MCF 10A (cell line): ENCODE measurements around the gene ZNF544. TPM values are rescaled to one million over a fixed set of nuclear protein-coding genes. Genes with fewer than 3 reads are reported as not detected.

Experiments
- BruUV-seq: library from RNA; stranded (reverse); fragments of 400-500 nt; replicated peaks from 2 replicates; lab custom pipeline; 2021; lab: Mats Ljungman, UMichigan
- CTCF ChIA-PET: fragments of 300-600 bp; sonication (Branson Sonifier 250); formaldehyde crosslinking; extraction: SDS; loops from one replicate; lab custom pipeline; 2021; ENCODE audit warnings: antibody characterized with exemption, inconsistent platforms; lab: Yijun Ruan, JAX
- POLR2A ChIA-PET: fragments of 300-600, 350-650 bp; sonication (Branson Sonifier 250); formaldehyde crosslinking; extraction: SDS; loops from one replicate; lab custom pipeline; 2020; ENCODE audit warnings: antibody characterized with exemption, inconsistent platforms; lab: Yijun Ruan, JAX
- DNase-seq: peaks from one replicate; pipeline ENCODE4 v3.0.0-alpha.2; 2018; ENCODE audit not compliant: unreplicated experiment
- H3K27ac Mint-ChIP-seq: one replicate; pipeline ENCODE4 v1.8.0; 2022; ENCODE audit warnings: mild to moderate bottlenecking, low read depth, mixed read lengths; ENCODE audit not compliant: unreplicated experiment
- H3K27me3 Mint-ChIP-seq: one replicate; pipeline ENCODE4 v1.8.0; 2022; ENCODE audit warnings: mixed read lengths; ENCODE audit not compliant: insufficient read depth, unreplicated experiment
- H3K36me3 Mint-ChIP-seq: one replicate; pipeline ENCODE4 v1.8.0; 2022; ENCODE audit warnings: mild to moderate bottlenecking, moderate library complexity, mixed read lengths; ENCODE audit not compliant: insufficient read depth, unreplicated experiment
- H3K4me1 Mint-ChIP-seq: one replicate; pipeline ENCODE4 v1.8.0; 2022; ENCODE audit warnings: mixed read lengths; ENCODE audit not compliant: insufficient read depth, unreplicated experiment
- H3K4me3 Mint-ChIP-seq: one replicate; pipeline ENCODE4 v1.8.0; 2022; ENCODE audit warnings: mild to moderate bottlenecking, moderate library complexity, mixed read lengths; ENCODE audit not compliant: unreplicated experiment
- H3K9me3 Mint-ChIP-seq: one replicate; pipeline ENCODE4 v1.8.0; 2022; ENCODE audit warnings: mixed read lengths; ENCODE audit not compliant: unreplicated experiment
- CTCF ChIP-seq: fragments of 200-600 bp; IDR thresholded peaks from one replicate; pipeline ENCODE4 v1.8.0; 2022; ENCODE audit warnings: antibody characterized with exemption, mild to moderate bottlenecking; ENCODE audit not compliant: unreplicated experiment
- intact Hi-C: fragments of 100-400 bp; cut with micrococcal nuclease; formaldehyde crosslinking; loops from 2 replicates; pipeline ENCODE4 v1.14.1; 2022
- total RNA-seq: library from RNA; stranded (reverse); gene quantifications from 2 replicates; pipeline ENCODE4 v1.2.3, GENCODE V29; 2022

ZNF544 gene
- total RNA-seq, 1 experiment from 2014 or later, result 42.3 TPM

DNA sequence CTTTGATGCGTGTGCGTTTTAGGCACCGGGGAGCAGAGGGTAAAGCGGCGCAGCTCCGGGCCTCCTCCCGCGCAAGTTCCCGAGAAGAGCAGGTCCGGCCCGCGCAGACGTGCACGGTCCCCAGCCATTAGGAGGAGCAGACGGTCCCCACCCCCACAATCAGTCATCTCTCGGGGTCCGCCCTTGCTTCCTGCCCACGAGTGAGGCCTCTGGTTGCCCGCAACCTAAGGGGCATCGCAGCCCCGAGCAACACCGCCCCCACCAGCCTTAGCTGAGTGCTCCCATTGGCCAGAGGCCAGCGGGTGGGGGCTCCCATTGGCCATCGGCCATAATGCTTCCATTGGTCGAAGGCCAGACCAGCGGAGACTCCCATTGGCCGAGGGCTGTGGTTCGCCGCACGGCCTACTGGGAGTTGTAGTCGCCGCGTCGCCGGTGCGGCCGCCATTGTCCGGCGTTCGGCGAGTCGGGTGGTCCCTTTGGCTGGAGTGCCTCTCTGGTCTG lies 49.9 kb downstream of the ZNF544 start, which contains the start of gene ZNF8:
Gene ZNF8 (plus strand): TSS at position 415 of the 501 bp plus-strand sequence. CDS start 127 bp downstream, outside the sequence.
- DNase-seq, result peak; percentile 99
- Mint-ChIP-seq H3K9me3 (peaks cover 18% of the 10 kb centered on the region), H3K27me3 (no peaks in the 10 kb centered on the region), H3K27ac (peak within 1 kb of the TSS; percentile 97), H3K4me1 (peaks cover 18% of the 10 kb centered on the region), H3K4me3 (peak within 1 kb of the TSS; percentile 89), H3K36me3 (peaks cover 33% of the 10 kb centered on the region)
- intact Hi-C loops, result no loop called here
- ChIA-PET POLR2A (interaction anchor here (0.5 to 3.3 kb wide), 21 partner anchors 9 to 1056 kb away, joined by 3 to 17 read pairs (median 3); partner anchors contain the start of genes ERVK3-1, ZNF544, ZNF805 and ZSCAN22), CTCF (interaction anchor here (0.6 to 0.7 kb wide), 3 partner anchors 49 to 1683 kb away, joined by 3 to 4 read pairs (median 3); partner anchors contain the start of gene ZNF71)
- no TSS peak for BruUV-seq
- TF ChIP-seq CTCF, result no peak

- TF ChIP-seq CTCF, result no peak
- peaks cover 18% of the 10 kb centered on the region for H3K9me3 Mint-ChIP-seq
- ChIA-PET CTCF (interaction anchor here (0.6 to 0.9 kb wide), 3 partner anchors 21 to 861 kb away, joined by 3 read pairs; no protein-coding TSS in a partner anchor), POLR2A (interaction anchor here (0.5 to 3.3 kb wide), 18 partner anchors 9 to 1039 kb away, joined by 3 to 17 read pairs (median 4); partner anchors contain the start of genes ERVK3-1, ZNF497, ZNF544 and ZNF551)
- TSS peak; percentile 46 for BruUV-seq
- H3K36me3 Mint-ChIP-seq, result peaks cover 31% of the 10 kb centered on the region
- peak; percentile 58 for DNase-seq
- H3K4me3 Mint-ChIP-seq, result peak overlapping the region; percentile 89
- H3K27me3 Mint-ChIP-seq, result no peaks in the 10 kb centered on the region
- peaks cover 18% of the 10 kb centered on the region for H3K4me1 Mint-ChIP-seq
- intact Hi-C loops, result no loop called here
- peak overlapping the region; percentile 97 for H3K27ac Mint-ChIP-seq
These were observed 50.6 kb downstream of the ZNF544 start for GRCh38 chr19:58279042-58279924.

DNA sequence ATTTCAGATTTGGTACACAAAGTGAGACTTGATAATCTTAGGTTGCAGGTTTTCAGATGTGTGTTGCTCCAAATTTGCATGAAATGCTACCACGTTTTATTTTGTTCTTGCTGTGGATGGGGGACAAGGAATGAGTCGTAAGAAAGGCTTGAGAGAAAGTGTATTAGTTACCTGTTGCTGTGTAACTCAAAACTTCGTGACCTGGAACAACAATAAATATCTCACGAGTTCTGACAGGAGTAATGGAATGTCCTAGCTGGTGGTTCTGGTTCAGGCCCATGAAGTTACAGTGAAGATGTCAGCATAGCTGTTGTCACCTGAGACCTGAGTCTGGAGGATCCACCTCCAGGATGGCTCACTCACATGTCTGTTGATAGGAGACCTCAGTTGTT lies 51.2 kb downstream of the ZNF544 start:
- BruUV-seq, result no TSS peak
- ChIA-PET CTCF (interaction anchor here (0.9 kb wide), 2 partner anchors 20 to 51 kb away, joined by 3 read pairs; partner anchors contain the start of gene ZNF544), POLR2A (interaction anchor here (0.6 to 3.3 kb wide), 8 partner anchors 21 to 598 kb away, joined by 3 to 12 read pairs (median 4); partner anchors contain the start of genes ERVK3-1, ZNF497, ZNF544 and ZNF551)
- TF ChIP-seq CTCF, result no peak
- Mint-ChIP-seq H3K36me3 (peaks cover 30% of the 10 kb centered on the region), H3K4me1 (peaks cover 18% of the 10 kb centered on the region), H3K27ac (peak overlapping the region; percentile 97), H3K9me3 (peaks cover 13% of the 10 kb centered on the region), H3K27me3 (no peaks in the 10 kb centered on the region), H3K4me3 (peak overlapping the region; percentile 89)
- no peak for DNase-seq
- intact Hi-C loops, result no loop called here

DNA sequence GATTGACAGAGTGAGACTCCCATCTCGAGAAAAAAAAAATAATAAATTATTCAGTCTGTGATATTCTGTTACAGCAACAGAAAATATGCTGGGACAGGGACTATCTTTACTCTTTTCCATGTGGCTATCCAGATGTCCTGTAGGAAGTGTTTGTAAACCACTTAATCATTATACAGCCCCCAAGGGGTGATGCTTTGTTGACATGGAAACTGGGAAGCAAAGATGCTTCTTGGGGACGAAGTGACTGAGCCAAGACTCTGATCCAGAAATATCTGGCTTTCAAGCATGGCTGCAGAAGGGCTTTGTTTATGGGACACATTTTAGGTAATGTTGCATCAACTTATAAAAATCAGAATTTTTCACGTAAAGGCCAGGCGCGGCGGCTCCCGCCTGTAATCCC lies 55.5 kb downstream of the ZNF544 start:
- CTCF ChIA-PET, result no interaction called here
- H3K4me1 Mint-ChIP-seq, result peaks cover 18% of the 10 kb centered on the region
- H3K4me3 Mint-ChIP-seq, result no peak overlapping the region
- H3K9me3 Mint-ChIP-seq, result peaks cover 9% of the 10 kb centered on the region
- no peaks in the 10 kb centered on the region for H3K27me3 Mint-ChIP-seq
- TF ChIP-seq CTCF, result no peak
- BruUV-seq, result no TSS peak
- intact Hi-C loops, result no loop called here
- H3K36me3 Mint-ChIP-seq, result peaks cover 60% of the 10 kb centered on the region
- no peak for DNase-seq
- POLR2A ChIA-PET, result no interaction called here
- H3K27ac Mint-ChIP-seq, result no peak overlapping the region
